ENCODE measurements around the gene CGB3.

The CGB3 gene

GRCh38 chr19:49014123-49014869, 9.8 kb downstream of the CGB3 start:
- DNase-seq, result no peak

GRCh38 chr19:49011194-49011593, 12.9 kb downstream of the CGB3 start:
- DNase-seq, result no peak

DNA sequence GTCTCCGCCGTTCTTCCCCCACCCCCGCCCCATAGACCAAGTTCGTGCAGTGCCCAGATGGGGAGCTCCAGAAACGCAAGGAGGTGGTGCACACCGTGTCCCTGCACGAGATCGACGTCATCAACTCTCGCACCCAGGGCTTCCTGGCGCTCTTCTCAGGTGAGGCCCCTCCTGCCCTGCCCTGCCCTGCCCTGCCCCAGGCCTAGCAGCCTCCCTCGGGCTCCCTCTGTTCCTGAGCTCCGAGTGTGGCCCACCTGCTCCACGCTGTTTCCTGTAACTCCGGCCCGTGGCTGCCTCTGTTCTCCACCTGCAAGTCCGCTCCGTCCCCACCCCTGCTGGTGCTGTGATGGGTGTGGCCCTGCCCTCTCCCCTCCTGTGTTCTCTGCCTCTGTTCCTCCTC, 13.7 kb downstream of the CGB3 start:
- no peak for DNase-seq

DNA sequence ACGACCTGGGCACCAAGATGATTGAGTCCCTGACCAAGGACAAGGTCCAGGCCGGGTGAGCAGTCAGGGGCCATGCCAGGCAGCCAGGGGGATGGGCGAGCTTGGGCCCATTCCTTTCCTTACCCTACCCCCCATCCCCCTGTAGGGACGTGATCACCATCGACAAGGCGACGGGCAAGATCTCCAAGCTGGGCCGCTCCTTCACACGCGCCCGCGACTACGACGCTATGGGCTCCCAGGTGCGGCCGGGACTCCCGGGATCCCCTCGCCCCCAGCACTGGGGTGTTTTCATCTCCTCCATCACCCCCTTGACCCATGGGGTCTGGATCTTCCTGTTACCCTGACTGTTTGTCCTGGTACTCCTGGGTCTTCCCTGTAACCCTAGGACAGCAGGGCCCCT, 14.3 kb downstream of the CGB3 start:
- DNase-seq, result no peak

GRCh38 chr19:49006905-49007304, 17.2 kb downstream of the CGB3 start:
- DNase-seq, result no peak

DNA sequence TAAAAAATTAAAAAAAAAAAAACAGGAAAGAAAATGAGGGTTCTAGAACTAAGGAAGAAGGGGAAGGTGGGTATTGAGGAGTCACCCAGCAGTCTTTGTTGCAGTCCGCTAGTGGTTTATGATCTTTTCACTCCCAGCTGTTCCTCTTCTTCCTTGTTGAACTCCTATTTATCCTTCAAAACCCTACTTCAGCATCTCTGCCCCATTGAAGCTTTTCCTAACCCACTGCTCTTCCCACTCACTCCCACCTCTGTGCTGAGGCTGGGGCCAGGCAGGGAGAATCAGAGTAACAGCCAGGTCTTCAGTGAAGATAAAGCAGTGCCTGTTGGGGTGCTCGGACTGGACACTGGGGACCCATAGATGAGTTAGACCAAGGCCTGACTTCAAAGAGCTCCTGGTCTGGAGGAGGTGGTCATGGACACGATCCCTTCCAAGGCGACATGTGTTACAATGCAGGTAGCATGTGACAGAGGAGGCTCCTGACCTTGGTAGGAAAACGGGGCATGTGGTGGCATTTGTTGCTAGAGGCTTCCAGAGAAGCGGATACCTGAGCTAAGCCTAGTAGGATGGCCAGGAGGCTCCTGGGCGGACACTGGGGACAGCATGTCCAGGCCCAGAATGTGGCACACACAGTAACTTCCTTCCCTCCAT, 19.0 kb downstream of the CGB3 start:
- no peak for DNase-seq

DNA sequence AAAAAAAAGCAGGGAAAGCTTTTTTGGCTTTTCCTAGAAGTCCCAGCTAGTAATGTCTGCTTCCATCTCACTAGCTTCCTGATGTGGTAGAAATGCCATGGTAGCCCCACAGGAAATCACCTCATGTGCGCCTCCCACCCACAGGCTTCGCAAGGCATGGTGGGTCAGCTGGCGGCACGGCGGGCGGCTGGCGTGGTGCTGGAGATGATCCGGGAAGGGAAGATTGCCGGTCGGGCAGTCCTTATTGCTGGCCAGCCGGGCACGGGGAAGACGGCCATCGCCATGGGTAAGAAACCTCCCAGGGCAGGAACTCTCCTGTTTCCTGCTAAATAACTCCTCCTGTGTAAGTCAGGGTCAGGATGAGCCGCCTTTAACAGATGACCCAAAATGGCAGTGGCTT, 20.0 kb downstream of the CGB3 start:
- no peak for DNase-seq

- peak; percentile 69 for DNase-seq
Observed at GRCh38 chr19:48999481-49000325, 24.4 kb downstream of the CGB3 start.

DNA sequence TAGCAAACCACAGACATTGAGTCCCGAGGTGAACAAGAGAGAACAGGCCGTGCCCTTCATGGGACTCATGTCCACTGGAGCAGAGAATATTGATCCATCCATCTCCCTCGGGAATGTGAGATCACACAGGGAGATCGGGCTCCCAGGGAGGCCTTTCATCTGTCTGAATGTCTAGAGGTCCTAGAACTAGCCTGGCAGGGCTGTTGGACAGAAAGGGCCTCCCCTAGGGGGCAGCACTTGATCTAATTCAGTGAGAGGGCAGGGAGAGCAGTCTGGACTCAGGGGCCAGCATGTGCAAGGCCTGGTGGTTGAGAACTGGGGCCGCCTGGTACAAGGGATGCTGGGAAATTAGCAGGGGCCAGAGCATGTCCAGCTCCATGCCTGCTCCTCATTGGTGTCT, 26.2 kb downstream of the CGB3 start:
- peak; percentile 47 for DNase-seq

- DNase-seq, result no peak
Observed at GRCh38 chr19:48994035-48994386, 30.1 kb downstream of the CGB3 start.

GRCh38 chr19:48993175-48994034, 30.7 kb downstream of the CGB3 start, which contains the start of the genes GYS1 and RUVBL2:
TSS of gene GYS1 (minus strand) at chr19:48993309. CDS start at chr19:48993112, 197 bp downstream.
TSS of gene RUVBL2 (plus strand) at chr19:48993887. CDS start at chr19:48993912, 25 bp downstream.
- peak; percentile 99 for DNase-seq

DNA sequence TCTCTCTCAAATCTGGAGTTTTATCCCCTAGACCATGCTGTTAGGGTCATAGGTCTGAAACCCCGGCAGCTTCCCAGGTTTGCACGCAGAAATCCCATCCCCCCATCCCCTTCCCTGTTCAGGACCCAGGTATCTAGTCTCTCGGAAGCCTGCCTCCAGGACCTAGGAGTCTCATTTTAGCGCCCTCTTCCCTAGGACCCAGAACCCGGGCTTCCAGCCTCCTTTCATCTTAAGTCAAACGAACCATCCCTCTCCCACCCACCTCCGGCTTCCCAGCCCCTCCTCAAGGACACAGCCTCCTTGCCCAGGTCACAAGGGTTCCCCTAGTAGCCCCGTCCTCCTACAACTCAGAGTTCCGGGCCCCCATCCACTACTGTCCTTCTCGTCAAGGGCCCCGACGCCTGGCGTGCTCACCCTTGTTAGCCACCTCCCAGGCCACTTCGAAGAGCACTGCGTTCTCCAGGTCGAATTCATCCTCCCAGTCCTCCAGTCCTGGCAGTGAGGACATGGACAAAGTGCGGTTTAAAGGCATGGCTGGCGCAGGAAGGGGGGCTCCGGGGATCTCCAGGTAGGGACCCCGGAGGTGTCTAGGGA, 31.5 kb downstream of the CGB3 start:
- DNase-seq, result no peak

GRCh38 chr19:48991873-48992580, 32.1 kb downstream of the CGB3 start:
- DNase-seq, result no peak

GRCh38 chr19:48991011-48991609, 33.0 kb downstream of the CGB3 start:
- no peak for DNase-seq

DNA sequence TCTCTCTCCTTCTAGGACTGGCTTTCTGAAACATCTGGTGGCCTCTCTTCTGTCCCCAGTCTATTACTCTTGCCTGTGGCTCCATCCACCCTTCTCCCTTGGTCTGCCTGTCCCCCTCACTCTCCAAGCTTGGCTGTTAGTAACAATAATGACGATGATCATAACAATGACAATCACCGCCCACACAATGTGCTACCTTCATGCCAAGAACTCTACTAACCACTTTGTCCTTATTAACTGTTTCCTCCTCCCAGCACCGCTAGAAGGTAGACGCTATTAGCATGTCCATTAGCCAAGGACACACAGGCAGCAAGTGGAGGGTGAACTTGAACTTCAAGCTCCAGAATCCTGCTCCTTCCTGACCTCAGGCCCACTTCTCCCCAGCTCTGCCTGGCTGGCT, 33.7 kb downstream of the CGB3 start:
- no peak for DNase-seq

- no peak for DNase-seq
Observed at GRCh38 chr19:48989701-48990291, 34.3 kb downstream of the CGB3 start.

DNA sequence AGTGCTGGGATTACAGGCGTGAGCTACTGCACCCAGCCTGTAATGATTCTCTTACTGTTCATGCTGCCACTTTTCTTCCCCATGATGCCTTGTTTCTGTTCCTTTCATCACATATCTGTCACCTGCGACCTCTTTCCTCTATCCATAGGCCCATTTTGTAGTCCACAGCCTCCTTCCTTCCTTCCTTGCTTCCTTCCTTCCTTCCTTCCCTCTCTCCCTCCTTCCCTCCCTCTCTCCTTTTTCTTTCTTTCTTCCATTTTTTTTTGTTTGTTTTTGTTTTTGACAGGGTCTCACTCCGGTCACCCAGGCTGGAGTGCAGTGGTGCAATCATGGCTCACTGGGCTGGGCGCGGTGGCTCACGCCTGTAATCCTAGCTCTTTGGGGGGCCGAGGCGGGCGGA, 35.3 kb downstream of the CGB3 start:
- DNase-seq, result no peak

- DNase-seq, result no peak
Observed at GRCh38 chr19:48988286-48988685, 35.8 kb downstream of the CGB3 start.

DNA sequence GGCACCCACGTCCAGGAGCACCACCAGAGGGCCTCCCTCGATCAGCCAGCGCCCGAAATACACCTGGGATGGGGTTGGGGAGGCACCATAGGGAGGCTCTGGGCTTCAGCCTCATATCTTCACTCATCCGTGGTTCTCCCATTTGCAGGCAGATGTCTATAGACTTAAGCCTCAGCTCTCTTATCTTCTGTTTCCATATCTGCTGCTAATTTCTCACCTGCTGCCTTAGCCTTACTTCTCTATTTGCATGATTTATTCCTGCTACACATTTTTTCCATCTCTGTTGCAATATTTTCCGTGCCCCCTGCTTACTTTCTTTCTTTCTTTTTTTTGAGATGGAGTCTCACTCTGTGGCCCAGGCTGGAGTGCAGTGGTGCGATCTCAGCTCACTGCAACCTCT, 36.8 kb downstream of the CGB3 start:
- DNase-seq, result no peak

DNA sequence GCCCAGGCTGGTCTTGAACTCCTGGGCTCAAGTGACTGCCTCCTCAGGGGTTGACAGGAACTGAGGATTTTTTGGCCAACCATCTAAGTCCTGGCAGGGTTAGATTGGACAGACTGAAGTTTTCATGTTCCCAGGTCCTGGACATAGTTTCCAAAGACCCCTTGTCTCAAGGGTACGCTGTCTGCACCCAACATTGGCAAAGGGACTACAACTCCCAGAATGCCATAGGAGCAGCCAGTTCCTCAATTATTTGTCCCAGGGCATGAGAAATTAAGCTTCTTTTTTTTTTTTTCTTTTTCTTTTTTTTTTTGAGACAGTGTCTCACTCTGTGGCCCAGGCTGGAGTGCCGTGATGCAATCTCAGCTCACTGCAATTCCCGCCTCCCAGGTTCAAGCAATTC, 37.9 kb downstream of the CGB3 start:
- no peak for DNase-seq

- DNase-seq, result no peak
Observed at GRCh38 chr19:48985711-48986110, 38.4 kb downstream of the CGB3 start.
